ENCODE results near the gene RNF224. TPM values are rescaled to one million over a fixed set of nuclear protein-coding genes. Genes with fewer than 3 reads are reported as not detected.

Gene RNF224
- total and polyA plus RNA-seq, 2 experiments from 2014 or later, result 0.63 TPM; not detected in 1

DNA sequence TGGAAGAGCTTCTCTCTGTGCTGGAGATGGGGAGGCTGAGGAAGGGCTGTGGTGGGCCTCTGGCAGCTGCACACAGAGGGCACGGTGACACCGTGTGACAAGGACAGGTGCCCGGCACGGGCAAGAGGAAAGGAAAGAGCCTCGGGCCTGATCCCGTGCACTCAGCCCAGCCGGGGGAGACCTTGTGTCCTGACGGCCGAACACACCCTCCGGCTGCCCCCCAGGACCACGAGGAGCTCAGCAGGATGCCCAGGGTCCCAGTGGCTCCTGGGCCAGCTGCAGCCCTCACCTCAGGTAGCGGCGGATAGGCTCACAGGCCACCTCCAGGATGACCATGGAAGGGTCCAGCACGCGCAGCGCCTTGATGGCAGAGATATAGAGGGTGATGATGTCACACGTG lies 44.5 kb upstream of the RNF224 start:
- Histone ChIP-seq H3K27ac (ENCODE audit: low read depth) (no peak overlapping the region), H3K4me2 (no peak overlapping the region), H4K20me1 (replicated peaks; ENCODE audit: insufficient read depth) (0 out of 2 replicates have a peak, but pooled peaks cover 5% of the 10 kb centered on the region), H3K9me2 (ENCODE audit: insufficient read depth) (no peaks in the 10 kb centered on the region), H3K27me3 (ENCODE audit: insufficient read depth) (no peaks in the 10 kb centered on the region), H3K4me3 (no peak overlapping the region), H2AFZ (no peak overlapping the region), H3K4me1 (ENCODE audit: insufficient read depth) (peaks cover 6% of the 10 kb centered on the region; the same call in 1 of the 2 replicates), H3K79me2 (replicated peaks; ENCODE audit: insufficient read depth) (peaks cover 16% of the 10 kb centered on the region), H3K36me3 (ENCODE audit: insufficient read depth) (no peaks in the 10 kb centered on the region), H3F3A (replicated peaks; ENCODE audit: low read depth) (0 out of 2 replicates have a peak, but pooled peaks cover 4% of the 10 kb centered on the region)
- Mint-ChIP-seq H3K27ac (no peak overlapping the region), H3K4me3 (no peak overlapping the region), H3K27me3 (ENCODE audit: insufficient read depth, low read depth, poor library complexity) (peaks cover 8% of the 10 kb centered on the region), H3K36me3 (ENCODE audit: low read depth) (peaks cover 21% of the 10 kb centered on the region), H3K9me3 (no peaks in the 10 kb centered on the region), H3K4me1 (peaks cover 3% of the 10 kb centered on the region)
- ATAC-seq (no peak), DNase-seq (ENCODE audit: low spot score) (no peak)
- TF ChIP-seq, protein P1, sequence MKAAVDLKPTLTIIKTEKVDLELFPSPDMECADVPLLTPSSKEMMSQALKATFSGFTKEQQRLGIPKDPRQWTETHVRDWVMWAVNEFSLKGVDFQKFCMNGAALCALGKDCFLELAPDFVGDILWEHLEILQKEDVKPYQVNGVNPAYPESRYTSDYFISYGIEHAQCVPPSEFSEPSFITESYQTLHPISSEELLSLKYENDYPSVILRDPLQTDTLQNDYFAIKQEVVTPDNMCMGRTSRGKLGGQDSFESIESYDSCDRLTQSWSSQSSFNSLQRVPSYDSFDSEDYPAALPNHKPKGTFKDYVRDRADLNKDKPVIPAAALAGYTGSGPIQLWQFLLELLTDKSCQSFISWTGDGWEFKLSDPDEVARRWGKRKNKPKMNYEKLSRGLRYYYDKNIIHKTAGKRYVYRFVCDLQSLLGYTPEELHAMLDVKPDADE (IDR thresholded peaks at IDR 0.05), result no peak
- TF ChIP-seq NANOG (IDR thresholded peaks at IDR 0.05; ENCODE audit: borderline replicate concordance) (no peak), ZNF114 (CRISPR knock-in tag; IDR thresholded peaks at IDR 0.05) (no peak), JUNB (IDR thresholded peaks at IDR 0.05; ENCODE audit: unreplicated experiment) (no peak), POLR2AphosphoS5 (IDR thresholded peaks at IDR 0.05; ENCODE audit: low read depth) (no peak)
- TF ChIP-seq, protein P2, sequence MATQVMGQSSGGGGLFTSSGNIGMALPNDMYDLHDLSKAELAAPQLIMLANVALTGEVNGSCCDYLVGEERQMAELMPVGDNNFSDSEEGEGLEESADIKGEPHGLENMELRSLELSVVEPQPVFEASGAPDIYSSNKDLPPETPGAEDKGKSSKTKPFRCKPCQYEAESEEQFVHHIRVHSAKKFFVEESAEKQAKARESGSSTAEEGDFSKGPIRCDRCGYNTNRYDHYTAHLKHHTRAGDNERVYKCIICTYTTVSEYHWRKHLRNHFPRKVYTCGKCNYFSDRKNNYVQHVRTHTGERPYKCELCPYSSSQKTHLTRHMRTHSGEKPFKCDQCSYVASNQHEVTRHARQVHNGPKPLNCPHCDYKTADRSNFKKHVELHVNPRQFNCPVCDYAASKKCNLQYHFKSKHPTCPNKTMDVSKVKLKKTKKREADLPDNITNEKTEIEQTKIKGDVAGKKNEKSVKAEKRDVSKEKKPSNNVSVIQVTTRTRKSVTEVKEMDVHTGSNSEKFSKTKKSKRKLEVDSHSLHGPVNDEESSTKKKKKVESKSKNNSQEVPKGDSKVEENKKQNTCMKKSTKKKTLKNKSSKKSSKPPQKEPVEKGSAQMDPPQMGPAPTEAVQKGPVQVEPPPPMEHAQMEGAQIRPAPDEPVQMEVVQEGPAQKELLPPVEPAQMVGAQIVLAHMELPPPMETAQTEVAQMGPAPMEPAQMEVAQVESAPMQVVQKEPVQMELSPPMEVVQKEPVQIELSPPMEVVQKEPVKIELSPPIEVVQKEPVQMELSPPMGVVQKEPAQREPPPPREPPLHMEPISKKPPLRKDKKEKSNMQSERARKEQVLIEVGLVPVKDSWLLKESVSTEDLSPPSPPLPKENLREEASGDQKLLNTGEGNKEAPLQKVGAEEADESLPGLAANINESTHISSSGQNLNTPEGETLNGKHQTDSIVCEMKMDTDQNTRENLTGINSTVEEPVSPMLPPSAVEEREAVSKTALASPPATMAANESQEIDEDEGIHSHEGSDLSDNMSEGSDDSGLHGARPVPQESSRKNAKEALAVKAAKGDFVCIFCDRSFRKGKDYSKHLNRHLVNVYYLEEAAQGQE (IDR thresholded peaks at IDR 0.05; ENCODE audit: unreplicated experiment), result no peak

DNA sequence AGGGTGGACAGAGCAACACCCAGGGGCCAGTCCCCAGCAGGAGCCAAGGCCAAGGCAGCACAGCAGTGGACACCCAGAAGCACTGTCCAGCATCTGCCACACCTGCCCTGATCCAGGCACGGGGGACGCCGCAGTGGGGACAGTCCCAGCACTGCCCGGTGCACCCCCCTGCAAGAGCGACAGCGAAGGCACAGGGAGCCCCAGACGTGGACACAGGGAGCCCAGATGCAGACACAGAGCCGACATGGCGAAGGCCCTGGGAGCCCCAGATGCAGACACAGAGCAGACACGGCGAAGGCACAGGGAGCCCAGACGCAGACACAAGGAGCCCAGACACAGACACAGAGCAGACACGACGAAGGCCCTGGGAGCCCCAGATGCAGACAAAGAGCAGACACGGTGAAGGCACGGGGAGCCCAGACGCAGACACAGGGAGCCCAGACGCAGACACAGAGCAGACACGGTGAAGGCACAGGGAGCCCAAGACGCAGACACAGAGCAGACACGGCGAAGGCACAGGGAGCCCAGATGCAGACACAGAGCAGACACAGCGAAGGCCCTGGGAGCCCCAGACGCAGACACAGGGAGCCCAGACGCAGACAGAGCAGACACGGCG lies 43.2 kb upstream of the RNF224 start:
- Mint-ChIP-seq H3K4me3 (no peak overlapping the region; the same call in 2 of the 3 replicates), H3K4me1 (peaks cover 5% of the 10 kb centered on the region), H3K27me3 (ENCODE audit: insufficient read depth, low read depth, poor library complexity) (peaks cover 11% of the 10 kb centered on the region), H3K9me3 (no peaks in the 10 kb centered on the region), H3K27ac (no peak overlapping the region), H3K36me3 (ENCODE audit: low read depth) (peaks cover 21% of the 10 kb centered on the region)
- Histone ChIP-seq H3K27ac (ENCODE audit: low read depth) (no peak overlapping the region), H3K79me2 (replicated peaks; ENCODE audit: insufficient read depth) (peaks cover 19% of the 10 kb centered on the region), H4K20me1 (replicated peaks; ENCODE audit: insufficient read depth) (0 out of 2 replicates have a peak, but pooled peaks cover 5% of the 10 kb centered on the region), H3F3A (replicated peaks; ENCODE audit: low read depth) (0 out of 2 replicates have a peak, but pooled peaks cover 4% of the 10 kb centered on the region), H2AFZ (no peak overlapping the region), H3K4me2 (no peak overlapping the region), H3K9me2 (ENCODE audit: insufficient read depth) (no peaks in the 10 kb centered on the region), H3K27me3 (ENCODE audit: insufficient read depth) (no peaks in the 10 kb centered on the region), H3K36me3 (ENCODE audit: insufficient read depth) (no peaks in the 10 kb centered on the region), H3K4me1 (ENCODE audit: insufficient read depth) (peaks cover 8% of the 10 kb centered on the region; the same call in 1 of the 2 replicates), H3K4me3 (no peak overlapping the region)
- DNase-seq (ENCODE audit: low spot score), result no peak
- ATAC-seq, result no peak
- TF ChIP-seq, protein P3, sequence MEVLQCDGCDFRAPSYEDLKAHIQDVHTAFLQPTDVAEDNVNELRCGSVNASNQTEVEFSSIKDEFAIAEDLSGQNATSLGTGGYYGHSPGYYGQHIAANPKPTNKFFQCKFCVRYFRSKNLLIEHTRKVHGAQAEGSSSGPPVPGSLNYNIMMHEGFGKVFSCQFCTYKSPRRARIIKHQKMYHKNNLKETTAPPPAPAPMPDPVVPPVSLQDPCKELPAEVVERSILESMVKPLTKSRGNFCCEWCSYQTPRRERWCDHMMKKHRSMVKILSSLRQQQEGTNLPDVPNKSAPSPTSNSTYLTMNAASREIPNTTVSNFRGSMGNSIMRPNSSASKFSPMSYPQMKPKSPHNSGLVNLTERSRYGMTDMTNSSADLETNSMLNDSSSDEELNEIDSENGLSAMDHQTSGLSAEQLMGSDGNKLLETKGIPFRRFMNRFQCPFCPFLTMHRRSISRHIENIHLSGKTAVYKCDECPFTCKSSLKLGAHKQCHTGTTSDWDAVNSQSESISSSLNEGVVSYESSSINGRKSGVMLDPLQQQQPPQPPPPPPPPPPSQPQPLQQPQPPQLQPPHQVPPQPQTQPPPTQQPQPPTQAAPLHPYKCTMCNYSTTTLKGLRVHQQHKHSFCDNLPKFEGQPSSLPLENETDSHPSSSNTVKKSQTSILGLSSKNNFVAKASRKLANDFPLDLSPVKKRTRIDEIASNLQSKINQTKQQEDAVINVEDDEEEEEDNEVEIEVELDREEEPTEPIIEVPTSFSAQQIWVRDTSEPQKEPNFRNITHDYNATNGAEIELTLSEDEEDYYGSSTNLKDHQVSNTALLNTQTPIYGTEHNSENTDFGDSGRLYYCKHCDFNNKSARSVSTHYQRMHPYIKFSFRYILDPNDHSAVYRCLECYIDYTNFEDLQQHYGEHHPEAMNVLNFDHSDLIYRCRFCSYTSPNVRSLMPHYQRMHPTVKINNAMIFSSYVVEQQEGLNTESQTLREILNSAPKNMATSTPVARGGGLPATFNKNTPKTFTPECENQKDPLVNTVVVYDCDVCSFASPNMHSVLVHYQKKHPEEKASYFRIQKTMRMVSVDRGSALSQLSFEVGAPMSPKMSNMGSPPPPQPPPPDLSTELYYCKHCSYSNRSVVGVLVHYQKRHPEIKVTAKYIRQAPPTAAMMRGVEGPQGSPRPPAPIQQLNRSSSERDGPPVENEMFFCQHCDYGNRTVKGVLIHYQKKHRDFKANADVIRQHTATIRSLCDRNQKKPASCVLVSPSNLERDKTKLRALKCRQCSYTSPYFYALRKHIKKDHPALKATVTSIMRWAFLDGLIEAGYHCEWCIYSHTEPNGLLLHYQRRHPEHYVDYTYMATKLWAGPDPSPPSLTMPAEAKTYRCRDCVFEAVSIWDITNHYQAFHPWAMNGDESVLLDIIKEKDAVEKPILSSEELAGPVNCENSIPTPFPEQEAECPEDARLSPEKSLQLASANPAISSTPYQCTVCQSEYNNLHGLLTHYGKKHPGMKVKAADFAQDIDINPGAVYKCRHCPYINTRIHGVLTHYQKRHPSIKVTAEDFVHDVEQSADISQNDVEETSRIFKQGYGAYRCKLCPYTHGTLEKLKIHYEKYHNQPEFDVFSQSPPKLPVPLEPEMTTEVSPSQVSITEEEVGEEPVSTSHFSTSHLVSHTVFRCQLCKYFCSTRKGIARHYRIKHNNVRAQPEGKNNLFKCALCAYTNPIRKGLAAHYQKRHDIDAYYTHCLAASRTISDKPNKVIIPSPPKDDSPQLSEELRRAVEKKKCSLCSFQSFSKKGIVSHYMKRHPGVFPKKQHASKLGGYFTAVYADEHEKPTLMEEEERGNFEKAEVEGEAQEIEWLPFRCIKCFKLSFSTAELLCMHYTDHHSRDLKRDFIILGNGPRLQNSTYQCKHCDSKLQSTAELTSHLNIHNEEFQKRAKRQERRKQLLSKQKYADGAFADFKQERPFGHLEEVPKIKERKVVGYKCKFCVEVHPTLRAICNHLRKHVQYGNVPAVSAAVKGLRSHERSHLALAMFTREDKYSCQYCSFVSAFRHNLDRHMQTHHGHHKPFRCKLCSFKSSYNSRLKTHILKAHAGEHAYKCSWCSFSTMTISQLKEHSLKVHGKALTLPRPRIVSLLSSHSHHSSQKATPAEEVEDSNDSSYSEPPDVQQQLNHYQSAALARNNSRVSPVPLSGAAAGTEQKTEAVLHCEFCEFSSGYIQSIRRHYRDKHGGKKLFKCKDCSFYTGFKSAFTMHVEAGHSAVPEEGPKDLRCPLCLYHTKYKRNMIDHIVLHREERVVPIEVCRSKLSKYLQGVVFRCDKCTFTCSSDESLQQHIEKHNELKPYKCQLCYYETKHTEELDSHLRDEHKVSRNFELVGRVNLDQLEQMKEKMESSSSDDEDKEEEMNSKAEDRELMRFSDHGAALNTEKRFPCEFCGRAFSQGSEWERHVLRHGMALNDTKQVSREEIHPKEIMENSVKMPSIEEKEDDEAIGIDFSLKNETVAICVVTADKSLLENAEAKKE (CRISPR knock-in tag; IDR thresholded peaks at IDR 0.05), result no peak
- TF ChIP-seq, protein P1 (IDR thresholded peaks at IDR 0.05), result no peak
- no peak for TF ChIP-seq STAT1 (IDR thresholded peaks at IDR 0.05; ENCODE audit: unreplicated experiment)
